Measurements from ENCODE around the gene SLC25A36.

Gene SLC25A36

GRCh38 chr3:140920029-140920428 is 21.6 kb upstream of the SLC25A36 start:
- Histone ChIP-seq H3K27me3 (ENCODE audit: low read length) (no peaks in the 10 kb centered on the region), H3K79me2 (ENCODE audit: insufficient read depth, low read length) (no peaks in the 10 kb centered on the region), H3K27ac (ENCODE audit: low read depth, low read length) (no peak overlapping the region)

DNA sequence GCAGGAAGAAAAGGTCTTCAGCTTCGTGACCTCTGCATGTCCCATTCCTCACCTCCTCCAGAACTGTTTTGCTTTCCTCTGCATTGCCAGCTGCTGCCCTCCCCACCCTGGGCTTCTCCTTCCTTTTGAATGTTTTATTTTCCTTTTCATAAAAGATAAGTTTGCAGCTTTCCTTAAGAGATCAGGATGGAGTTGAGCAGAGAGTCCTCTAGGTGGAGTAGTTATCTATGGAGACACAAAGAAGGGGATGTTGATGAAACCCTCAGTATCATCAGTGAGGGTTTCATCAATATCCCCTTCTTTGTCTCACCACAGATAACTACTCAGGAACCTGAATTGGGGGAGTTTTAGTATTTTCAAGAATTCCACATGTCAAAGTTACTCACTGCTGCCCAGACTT is 19.0 kb upstream of the SLC25A36 start:
- no peaks in the 10 kb centered on the region for H3K27me3 ChIP-seq (ENCODE audit: low read length)
- H4K20me1 ChIP-seq (ENCODE audit: low read depth, low read length), result no peaks in the 10 kb centered on the region
- no peaks in the 10 kb centered on the region for H3K36me3 ChIP-seq (ENCODE audit: low read length)
- no peaks in the 10 kb centered on the region for H3K9me2 ChIP-seq (replicated peaks; ENCODE audit: insufficient read depth, low read length)
- H3K27ac ChIP-seq (ENCODE audit: low read depth, low read length), result no peak overlapping the region
- no peaks in the 10 kb centered on the region for H3F3A ChIP-seq (ENCODE audit: insufficient read depth)
- no peak overlapping the region for H3K9ac ChIP-seq (ENCODE audit: low read length)
- no peak overlapping the region for H2AFZ ChIP-seq (ENCODE audit: low read depth, low read length, severe bottlenecking)
- H3K9me3 ChIP-seq (ENCODE audit: insufficient read depth, low read length), result no peaks in the 10 kb centered on the region
- no peak overlapping the region for H3K4me2 ChIP-seq (ENCODE audit: low read depth, low read length, poor library complexity, severe bottlenecking)
- no peaks in the 10 kb centered on the region for H3K79me2 ChIP-seq (ENCODE audit: insufficient read depth, low read length)
- TF ChIP-seq, protein P1, sequence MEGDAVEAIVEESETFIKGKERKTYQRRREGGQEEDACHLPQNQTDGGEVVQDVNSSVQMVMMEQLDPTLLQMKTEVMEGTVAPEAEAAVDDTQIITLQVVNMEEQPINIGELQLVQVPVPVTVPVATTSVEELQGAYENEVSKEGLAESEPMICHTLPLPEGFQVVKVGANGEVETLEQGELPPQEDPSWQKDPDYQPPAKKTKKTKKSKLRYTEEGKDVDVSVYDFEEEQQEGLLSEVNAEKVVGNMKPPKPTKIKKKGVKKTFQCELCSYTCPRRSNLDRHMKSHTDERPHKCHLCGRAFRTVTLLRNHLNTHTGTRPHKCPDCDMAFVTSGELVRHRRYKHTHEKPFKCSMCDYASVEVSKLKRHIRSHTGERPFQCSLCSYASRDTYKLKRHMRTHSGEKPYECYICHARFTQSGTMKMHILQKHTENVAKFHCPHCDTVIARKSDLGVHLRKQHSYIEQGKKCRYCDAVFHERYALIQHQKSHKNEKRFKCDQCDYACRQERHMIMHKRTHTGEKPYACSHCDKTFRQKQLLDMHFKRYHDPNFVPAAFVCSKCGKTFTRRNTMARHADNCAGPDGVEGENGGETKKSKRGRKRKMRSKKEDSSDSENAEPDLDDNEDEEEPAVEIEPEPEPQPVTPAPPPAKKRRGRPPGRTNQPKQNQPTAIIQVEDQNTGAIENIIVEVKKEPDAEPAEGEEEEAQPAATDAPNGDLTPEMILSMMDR (IDR thresholded peaks at IDR 0.05; ENCODE audit: insufficient read depth, low read length, poor library complexity, severe bottlenecking), result peak; percentile 26
- no peak for TF ChIP-seq EZH2phosphoT487 (conservative IDR thresholded peaks at IDR 0.05; ENCODE audit: low read length)
- H3K4me3 ChIP-seq (ENCODE audit: insufficient read depth, low read length, poor library complexity, severe bottlenecking), result no peak overlapping the region

More at GRCh38 chr3:140920029-140920428, 21.6 kb upstream of the SLC25A36 start:
- Histone ChIP-seq H2AFZ (ENCODE audit: low read depth, low read length, severe bottlenecking) (no peak overlapping the region), H3K9me3 (ENCODE audit: insufficient read depth, low read length) (no peaks in the 10 kb centered on the region), H3F3A (ENCODE audit: insufficient read depth) (no peaks in the 10 kb centered on the region), H4K20me1 (ENCODE audit: low read depth, low read length) (no peaks in the 10 kb centered on the region), H3K4me3 (ENCODE audit: insufficient read depth, low read length, poor library complexity, severe bottlenecking) (no peak overlapping the region), H3K9me2 (replicated peaks; ENCODE audit: insufficient read depth, low read length) (no peaks in the 10 kb centered on the region), H3K36me3 (ENCODE audit: low read length) (no peaks in the 10 kb centered on the region), H3K4me2 (ENCODE audit: low read depth, low read length, poor library complexity, severe bottlenecking) (no peak overlapping the region), H3K9ac (ENCODE audit: low read length) (no peak overlapping the region)
- TF ChIP-seq EZH2phosphoT487 (conservative IDR thresholded peaks at IDR 0.05; ENCODE audit: low read length), result no peak
- TF ChIP-seq, protein P1 (IDR thresholded peaks at IDR 0.05; ENCODE audit: insufficient read depth, low read length, poor library complexity, severe bottlenecking), result no peak

DNA sequence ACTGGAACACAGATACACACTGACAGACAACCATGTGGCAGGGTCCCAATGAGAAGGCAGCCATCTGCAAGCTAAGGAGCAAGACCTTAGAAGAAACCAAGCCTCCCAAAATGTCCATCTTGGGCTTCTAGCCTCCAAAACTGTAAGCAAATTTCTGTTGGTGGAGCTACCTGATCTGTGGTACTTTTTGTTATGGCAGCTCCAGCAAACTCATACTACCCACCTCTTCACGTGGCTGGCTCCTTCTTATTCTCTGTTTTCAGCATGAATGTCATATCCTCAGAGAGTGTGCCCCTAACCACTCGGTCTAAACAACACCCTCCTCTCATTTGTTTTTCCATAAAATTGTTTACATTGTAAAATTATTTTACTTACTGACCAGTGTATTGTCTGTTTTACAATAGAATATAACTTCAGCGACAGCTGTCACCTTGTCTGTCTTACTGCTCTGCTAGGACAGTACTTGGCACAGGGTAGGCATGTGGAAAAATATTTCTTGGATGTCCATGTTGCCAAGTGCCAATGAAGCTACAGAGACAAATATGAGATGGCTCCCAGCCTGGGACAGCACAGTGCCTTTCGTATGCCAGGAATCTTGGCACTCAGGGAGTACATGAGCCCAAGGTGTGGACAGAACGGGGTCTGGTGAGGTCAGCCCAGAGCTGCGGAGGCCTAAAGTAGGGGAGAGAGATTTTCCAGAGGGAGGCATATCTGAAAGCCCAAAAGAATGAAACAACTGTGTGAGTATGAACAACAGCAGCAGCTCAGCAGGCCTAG is 17.4 kb upstream of the SLC25A36 start:
- Histone ChIP-seq H3K27me3 (ENCODE audit: low read length) (no peaks in the 10 kb centered on the region), H3K79me2 (ENCODE audit: insufficient read depth, low read length) (no peaks in the 10 kb centered on the region), H3K9me3 (ENCODE audit: insufficient read depth, low read length) (no peaks in the 10 kb centered on the region), H3K4me2 (ENCODE audit: low read depth, low read length, poor library complexity, severe bottlenecking) (no peak overlapping the region), H3K27ac (ENCODE audit: low read depth, low read length) (no peak overlapping the region), H4K20me1 (ENCODE audit: low read depth, low read length) (no peaks in the 10 kb centered on the region), H3K9ac (ENCODE audit: low read length) (no peak overlapping the region), H3K36me3 (ENCODE audit: low read length) (no peaks in the 10 kb centered on the region), H2AFZ (ENCODE audit: low read depth, low read length, severe bottlenecking) (no peak overlapping the region), H3F3A (ENCODE audit: insufficient read depth) (no peaks in the 10 kb centered on the region), H3K9me2 (replicated peaks; ENCODE audit: insufficient read depth, low read length) (no peaks in the 10 kb centered on the region), H3K4me3 (ENCODE audit: insufficient read depth, low read length, poor library complexity, severe bottlenecking) (no peak overlapping the region)
- TF ChIP-seq, protein P1 (IDR thresholded peaks at IDR 0.05; ENCODE audit: insufficient read depth, low read length, poor library complexity, severe bottlenecking), result no peak
- no peak for TF ChIP-seq EZH2phosphoT487 (conservative IDR thresholded peaks at IDR 0.05; ENCODE audit: low read length)
